ENCODE results near the gene ASTN2. TPM values are rescaled to one million over a fixed set of nuclear protein-coding genes. Genes with fewer than 3 reads are reported as not detected.

ASTN2 gene
- total RNA-seq, 2 donors from 2014 or later, result 113 to 153 TPM

DNA sequence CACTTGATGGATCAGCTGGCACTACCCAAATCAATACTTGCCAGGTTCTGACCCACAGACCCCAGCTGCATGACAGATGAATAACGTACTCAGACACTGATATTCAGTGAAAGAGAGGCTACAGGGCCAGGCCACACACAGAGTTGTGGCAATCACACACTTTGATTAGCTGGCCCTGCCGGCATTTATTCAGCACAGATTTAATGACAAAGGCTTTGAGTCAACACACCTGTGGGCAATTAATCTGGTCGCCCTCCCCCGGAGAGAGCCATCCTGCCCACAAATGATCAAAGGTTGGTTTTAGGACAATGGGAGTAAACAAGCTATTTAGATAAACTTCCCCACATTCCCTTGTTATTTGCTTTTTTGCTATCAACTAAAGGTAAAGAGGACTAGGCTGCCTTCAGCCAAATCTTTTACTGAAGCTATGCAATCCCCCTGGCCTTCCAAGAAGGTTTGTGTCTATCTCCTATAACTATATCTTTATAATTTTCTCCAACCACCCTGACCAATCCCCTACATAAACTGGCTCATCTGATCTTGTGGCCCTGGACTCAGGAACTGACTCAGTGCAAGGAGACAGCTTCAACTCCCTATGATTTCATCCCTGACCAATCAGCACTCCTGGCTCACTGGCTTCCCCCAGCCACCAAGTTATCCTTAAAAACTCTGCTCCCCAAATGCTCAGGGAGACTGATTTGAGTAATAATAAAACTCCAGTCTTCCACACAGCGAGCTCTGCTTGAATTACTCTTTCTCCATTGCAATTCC lies 740.5 kb downstream of the ASTN2 start:
- intact Hi-C loops (cut with DNase I), result no loop called here
- Histone ChIP-seq H3K4me1 (replicated peaks) (no peaks in the 10 kb centered on the region), H3K27me3 (replicated peaks; ENCODE audit: insufficient read depth) (no peaks in the 10 kb centered on the region), H3K4me3 (no peak overlapping the region), H3K9me3 (no peaks in the 10 kb centered on the region), H3K27ac (no peak overlapping the region), H3K36me3 (no peaks in the 10 kb centered on the region)
- TF ChIP-seq POLR2AphosphoS5 (IDR thresholded peaks at IDR 0.05) (no peak), POLR2A (IDR thresholded peaks at IDR 0.05) (no peak)
- TF ChIP-seq, protein P1, sequence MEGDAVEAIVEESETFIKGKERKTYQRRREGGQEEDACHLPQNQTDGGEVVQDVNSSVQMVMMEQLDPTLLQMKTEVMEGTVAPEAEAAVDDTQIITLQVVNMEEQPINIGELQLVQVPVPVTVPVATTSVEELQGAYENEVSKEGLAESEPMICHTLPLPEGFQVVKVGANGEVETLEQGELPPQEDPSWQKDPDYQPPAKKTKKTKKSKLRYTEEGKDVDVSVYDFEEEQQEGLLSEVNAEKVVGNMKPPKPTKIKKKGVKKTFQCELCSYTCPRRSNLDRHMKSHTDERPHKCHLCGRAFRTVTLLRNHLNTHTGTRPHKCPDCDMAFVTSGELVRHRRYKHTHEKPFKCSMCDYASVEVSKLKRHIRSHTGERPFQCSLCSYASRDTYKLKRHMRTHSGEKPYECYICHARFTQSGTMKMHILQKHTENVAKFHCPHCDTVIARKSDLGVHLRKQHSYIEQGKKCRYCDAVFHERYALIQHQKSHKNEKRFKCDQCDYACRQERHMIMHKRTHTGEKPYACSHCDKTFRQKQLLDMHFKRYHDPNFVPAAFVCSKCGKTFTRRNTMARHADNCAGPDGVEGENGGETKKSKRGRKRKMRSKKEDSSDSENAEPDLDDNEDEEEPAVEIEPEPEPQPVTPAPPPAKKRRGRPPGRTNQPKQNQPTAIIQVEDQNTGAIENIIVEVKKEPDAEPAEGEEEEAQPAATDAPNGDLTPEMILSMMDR (IDR thresholded peaks at IDR 0.05), result no peak
- no peak for DNase-seq (ENCODE audit: low spot score)
- WGBS, result 72% methylated on average over 5 of the region's 5 CpGs

DNA sequence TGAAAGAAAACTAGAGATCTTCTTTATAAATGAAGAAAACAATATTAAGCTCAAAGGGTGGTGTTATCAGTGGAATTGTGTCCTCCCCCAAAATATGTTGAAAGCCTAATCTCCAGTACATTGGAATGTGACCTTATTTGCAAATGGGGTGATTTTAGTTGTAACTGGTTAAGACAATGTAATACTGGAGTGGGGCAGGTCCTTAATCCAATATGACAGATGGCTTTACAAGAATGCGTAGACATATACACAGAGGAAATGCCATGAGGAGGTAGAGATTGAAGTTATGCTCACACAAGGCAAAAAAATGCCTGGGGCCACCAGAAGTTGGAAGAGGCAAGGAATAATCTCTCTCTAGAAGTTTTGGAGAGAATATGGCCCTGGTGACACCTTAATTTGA lies 741.5 kb downstream of the ASTN2 start:
- H3K9me3 ChIP-seq, result no peaks in the 10 kb centered on the region
- H3K36me3 ChIP-seq, result no peaks in the 10 kb centered on the region
- H3K27ac ChIP-seq, result no peak overlapping the region
- 93% methylated on average over 1 of the region's 1 CpG for WGBS
- H3K4me1 ChIP-seq (replicated peaks), result no peaks in the 10 kb centered on the region
- intact Hi-C loops (cut with DNase I), result no loop called here
- H3K4me3 ChIP-seq, result no peak overlapping the region
- H3K27me3 ChIP-seq (replicated peaks; ENCODE audit: insufficient read depth), result no peaks in the 10 kb centered on the region
- TF ChIP-seq POLR2AphosphoS5 (IDR thresholded peaks at IDR 0.05), result no peak
- TF ChIP-seq, protein P1 (IDR thresholded peaks at IDR 0.05), result no peak
- TF ChIP-seq POLR2A (IDR thresholded peaks at IDR 0.05), result no peak
- no peak for DNase-seq (ENCODE audit: low spot score)

DNA sequence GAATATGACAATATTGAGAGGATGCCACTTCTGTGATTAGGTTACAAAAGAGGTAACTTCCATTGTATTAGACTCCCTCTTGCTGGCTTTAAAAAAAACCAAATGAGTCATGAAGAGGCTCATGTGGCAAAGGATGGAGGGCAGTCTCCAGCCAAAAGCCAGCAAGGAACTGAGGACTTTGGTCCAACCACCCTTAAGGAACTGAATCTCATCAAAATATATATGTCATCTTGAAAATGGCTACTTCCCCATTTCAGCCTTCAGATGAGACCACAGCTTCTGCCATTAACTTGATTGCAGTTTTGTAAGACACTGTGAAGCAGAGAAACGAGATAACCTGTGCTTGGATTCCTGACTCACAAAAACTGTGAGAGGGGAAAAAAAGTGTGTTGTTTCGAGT lies 743.3 kb downstream of the ASTN2 start:
- H3K4me1 ChIP-seq (replicated peaks), result no peaks in the 10 kb centered on the region
- TF ChIP-seq, protein P1 (IDR thresholded peaks at IDR 0.05), result no peak
- TF ChIP-seq POLR2A (IDR thresholded peaks at IDR 0.05) (no peak), POLR2AphosphoS5 (IDR thresholded peaks at IDR 0.05) (no peak)
- no peaks in the 10 kb centered on the region for H3K9me3 ChIP-seq
- DNase-seq (ENCODE audit: low spot score), result no peak
- H3K4me3 ChIP-seq, result no peak overlapping the region
- H3K27ac ChIP-seq, result no peak overlapping the region
- no peaks in the 10 kb centered on the region for H3K36me3 ChIP-seq
- H3K27me3 ChIP-seq (replicated peaks; ENCODE audit: insufficient read depth), result no peaks in the 10 kb centered on the region
- intact Hi-C loops (cut with DNase I), result no loop called here
- 89% methylated on average over 2 of the region's 2 CpGs for WGBS

- DNase-seq (ENCODE audit: low spot score), result no peak
- Histone ChIP-seq H3K9me3 (no peaks in the 10 kb centered on the region), H3K27ac (no peak overlapping the region), H3K4me3 (no peak overlapping the region), H3K36me3 (no peaks in the 10 kb centered on the region), H3K27me3 (replicated peaks; ENCODE audit: insufficient read depth) (no peaks in the 10 kb centered on the region), H3K4me1 (replicated peaks) (no peaks in the 10 kb centered on the region)
- TF ChIP-seq POLR2AphosphoS5 (IDR thresholded peaks at IDR 0.05) (no peak), POLR2A (IDR thresholded peaks at IDR 0.05) (no peak)
- TF ChIP-seq, protein P1 (IDR thresholded peaks at IDR 0.05), result no peak
- 96% methylated on average over 4 of the region's 4 CpGs for WGBS
- intact Hi-C loops (cut with DNase I), result no loop called here
Observed at GRCh38 chr9:116668970-116669695, 745.7 kb downstream of the ASTN2 start.

Data from prostate gland (tissue), 2 donors.